Gastrocnemius medialis (tissue), 4 donors: ENCODE measurements around the gene TNRC6B. TPM values are rescaled to one million over a fixed set of nuclear protein-coding genes. Genes with fewer than 3 reads are reported as not detected.
A peak's percentile ranks its signal among the peaks of the same experiment; 100 is the strongest.

Source experiments
- ATAC-seq, 2 donors: fragments of 150-250 bp; one replicate each; pipeline ENCODE4 v1.9.1; 2016
- DNase-seq, 2 donors: peaks; one replicate each; pipeline ENCODE4 v3.0.0-alpha.2; 2019
- H3K27ac ChIP-seq, 4 donors: fragments of 200-600 bp; sonication (generic); 1 replicate in 1 of 4; 2 replicates in 3 of 4; pipeline ENCODE4 v1.5.1; 2016 to 2018; ENCODE audit warnings: mild to moderate bottlenecking in 2 of 4, moderate library complexity in 1 of 4
- H3K27me3 ChIP-seq, 3 donors: fragments of 200-600 bp; sonication (generic) in 2 of 3; 1 replicate in 1 of 3; 2 replicates in 2 of 3; pipeline versions ENCODE4 v1.5.1 to v1.6.0; 2016 to 2019; ENCODE audit warnings: mild to moderate bottlenecking in 1 of 3, moderate library complexity in 1 of 3
- H3K36me3 ChIP-seq, 2 donors: fragments of 200-600 bp; sonication (generic) in 1 of 2; one replicate each; pipeline ENCODE4 v1.5.1; 2017 to 2018
- H3K4me1 ChIP-seq, 2 donors: fragments of 200-600 bp; sonication (generic) in 1 of 2; one replicate each; pipeline ENCODE4 v1.5.1; 2016 to 2017; ENCODE audit warnings: mild to moderate bottlenecking in 2 of 2
- H3K4me3 ChIP-seq, 4 donors: fragments of 200-600 bp; sonication (generic) in 3 of 4; 1 replicate in 1 of 4; 2 replicates in 3 of 4; pipeline ENCODE4 v1.5.1; 2016 to 2019; ENCODE audit warnings: mild to moderate bottlenecking in 2 of 4
- H3K9me3 ChIP-seq, 3 donors: fragments of 200-600 bp; sonication (generic) in 2 of 3; 1 replicate in 1 of 3; 2 replicates in 2 of 3; pipeline ENCODE4 v1.5.1; 2016 to 2019
- CTCF ChIP-seq, 5 experiments: fragments of 450-650 bp in 3 of 5; fragments of 200-600 bp in 2 of 5; sonication (generic) in 2 of 5; IDR thresholded peaks in 4 of 5; conservative IDR thresholded peaks in 1 of 5; 1 replicate in 4 of 5; 2 replicates in 1 of 5; pipeline ENCODE4 v1.5.1; 2016 to 2019; ENCODE audit warnings: antibody characterized with exemption in 5 of 5, mild to moderate bottlenecking in 3 of 5, moderate library complexity in 3 of 5
- POLR2A ChIP-seq, 2 donors: fragments of 450-650 bp; IDR thresholded peaks; one replicate each; pipeline ENCODE4 v1.6.1; 2017; ENCODE audit warnings: antibody characterized with exemption in 2 of 2, mild to moderate bottlenecking in 2 of 2, moderate library complexity in 2 of 2
- in situ Hi-C, 4 donors: fragments of 200-750 bp; cut with MboI; loops; one replicate each; pipeline versions ENCODE4 v1.15.0 to v1.8.0; 2017; ENCODE audit warnings: low sequenced_read_pairs in 4 of 4
- intact Hi-C: fragments of 100-400 bp; cut with DNase I; formaldehyde crosslinking; loops from one replicate; pipeline ENCODE4 v1.15.1; 2023; ENCODE audit warnings: low total_unique reads
- total RNA-seq, 4 donors: library from RNA; depleted of rRNA; stranded (reverse); fragments of >200 nt; gene quantifications; one replicate each; pipeline versions ENCODE4 v1.1.0 to v1.2.3, GENCODE V29; 2016

The TNRC6B gene
- total RNA-seq, 4 donors from 2014 or later: 31.9 to 76.7 (median 57.0) TPM

DNA sequence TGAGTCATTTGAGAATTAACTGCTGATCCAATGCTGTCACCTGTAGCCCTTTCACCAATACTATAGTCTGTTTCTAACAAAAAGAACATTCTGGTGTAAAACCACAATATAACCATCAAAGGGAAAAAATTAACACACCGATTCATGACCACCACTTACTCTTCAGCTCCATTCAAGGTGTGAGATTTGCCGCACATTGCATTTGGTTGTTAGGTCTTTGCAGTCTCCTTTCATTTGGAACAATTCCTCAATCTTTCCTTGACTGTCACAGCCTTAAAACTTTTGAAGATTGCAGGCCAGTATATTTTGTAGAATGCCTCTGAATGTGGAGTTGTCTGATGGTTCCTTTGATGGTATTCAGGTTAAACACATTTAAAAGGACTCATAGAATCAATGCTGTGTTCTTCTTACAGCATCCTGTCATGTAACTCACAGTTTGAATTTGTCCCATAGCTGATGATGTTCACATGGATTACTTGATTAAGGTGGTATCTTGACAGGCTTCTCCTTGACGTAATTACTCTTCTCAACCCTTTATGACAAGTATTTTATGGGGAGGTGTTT is 63.6 kb downstream of the TNRC6B start:
- no peak for DNase-seq

DNA sequence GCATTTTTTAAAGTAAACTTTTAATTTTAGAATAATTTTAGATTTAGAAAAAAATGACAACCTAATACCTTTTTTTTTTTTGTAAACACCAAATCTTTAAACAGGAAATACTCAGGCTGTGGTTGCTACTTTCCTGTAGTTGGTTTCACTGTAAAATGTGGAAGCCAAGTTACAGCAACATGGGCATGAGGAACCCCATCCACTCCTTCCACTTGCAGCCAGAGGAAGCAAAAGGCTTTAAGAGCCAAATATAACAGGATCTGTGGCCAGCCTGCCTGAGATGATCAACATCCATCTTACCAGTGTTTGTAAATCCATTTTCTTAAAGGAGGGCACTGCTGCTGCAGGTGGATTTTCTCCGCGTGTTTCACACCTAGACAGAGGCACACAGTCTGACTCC is 66.2 kb downstream of the TNRC6B start:
- H3K36me3 ChIP-seq: no peaks in the 10 kb centered on the region
- intact Hi-C loops: no loop called here
- TF ChIP-seq POLR2A (IDR thresholded peaks at IDR 0.05): no peak
- TF ChIP-seq CTCF (IDR thresholded peaks at IDR 0.05 in 4 of 5, conservative IDR thresholded peaks at IDR 0.05 in 1 of 5): no peak
- no peak overlapping the region for H3K4me3 ChIP-seq
- peaks cover 10 to 28% of the 10 kb centered on the region in 2 donors for H3K4me1 ChIP-seq
- H3K27me3 ChIP-seq: no peaks in the 10 kb centered on the region
- in situ Hi-C loops: no loop called here
- no peaks in the 10 kb centered on the region for H3K9me3 ChIP-seq
- H3K27ac ChIP-seq: no peak overlapping the region
- no peak for DNase-seq
- ATAC-seq: no peak

More for the DNA sequence above, 63.6 kb downstream of the TNRC6B start:
- intact Hi-C loops: no loop called here
- in situ Hi-C loops: no loop called here
- H3K27me3 ChIP-seq: no peaks in the 10 kb centered on the region
- TF ChIP-seq POLR2A (IDR thresholded peaks at IDR 0.05) (no peak), CTCF (IDR thresholded peaks at IDR 0.05 in 4 of 5, conservative IDR thresholded peaks at IDR 0.05 in 1 of 5) (no peak)
- H3K9me3 ChIP-seq: no peaks in the 10 kb centered on the region
- ATAC-seq: no peak
- peak overlapping the region in 3 of 4 donors; percentile 33 to 48 (median 34) for H3K27ac ChIP-seq
- H3K4me1 ChIP-seq: peaks cover 35 to 46% of the 10 kb centered on the region in 2 donors
- H3K36me3 ChIP-seq: no peaks in the 10 kb centered on the region
- no peak overlapping the region for H3K4me3 ChIP-seq

DNA sequence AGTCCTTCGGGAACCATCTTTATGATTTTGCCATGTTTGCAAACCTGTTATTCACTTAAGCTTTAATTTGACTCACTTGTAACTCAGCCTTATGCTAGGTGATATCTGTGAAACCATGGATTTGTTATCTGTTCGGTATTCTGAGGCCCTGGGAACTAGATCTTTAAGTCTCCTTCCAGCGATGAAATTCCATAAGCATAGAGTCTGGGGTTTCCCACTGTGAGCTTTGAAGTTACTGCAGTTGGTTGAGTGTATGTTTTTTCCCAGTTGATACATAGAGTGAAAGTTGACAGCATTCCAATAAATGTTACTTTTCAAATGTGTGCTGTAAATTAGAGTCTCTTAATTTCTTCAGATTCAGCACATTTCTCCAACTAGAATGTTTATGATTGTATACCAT is 66.9 kb downstream of the TNRC6B start:
- in situ Hi-C loops: no loop called here
- H3K4me1 ChIP-seq: peaks cover 4 to 21% of the 10 kb centered on the region in 2 donors
- H3K36me3 ChIP-seq: no peaks in the 10 kb centered on the region
- no peak for ATAC-seq
- no peaks in the 10 kb centered on the region for H3K27me3 ChIP-seq
- TF ChIP-seq POLR2A (IDR thresholded peaks at IDR 0.05): no peak
- no peak for TF ChIP-seq CTCF (IDR thresholded peaks at IDR 0.05 in 4 of 5, conservative IDR thresholded peaks at IDR 0.05 in 1 of 5)
- no peak overlapping the region for H3K4me3 ChIP-seq
- H3K9me3 ChIP-seq: no peaks in the 10 kb centered on the region
- no peak for DNase-seq
- H3K27ac ChIP-seq: no peak overlapping the region
- intact Hi-C loops: no loop called here

DNA sequence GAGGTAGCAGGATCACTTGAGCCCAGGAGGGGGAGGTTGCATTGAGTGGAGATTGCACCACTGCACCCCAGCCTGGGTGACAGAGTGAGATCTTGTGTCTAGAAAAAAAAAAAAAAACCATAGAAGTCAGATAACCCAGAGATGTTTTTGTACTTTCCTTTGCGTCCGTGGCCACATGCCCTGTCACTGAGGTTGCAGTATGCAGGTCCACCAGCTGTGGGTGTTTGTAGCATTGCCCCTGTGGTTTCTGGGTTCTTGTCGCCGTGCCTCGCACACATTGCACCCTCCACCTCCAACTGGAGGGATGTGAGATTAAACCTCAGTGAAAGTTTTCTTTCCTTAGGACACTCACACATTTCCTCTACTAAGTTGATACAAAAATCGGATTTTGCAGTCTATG is 70.3 kb downstream of the TNRC6B start:
- H3K4me1 ChIP-seq: peaks cover 0 to 3% of the 10 kb centered on the region in 2 donors
- DNase-seq: no peak
- no peaks in the 10 kb centered on the region for H3K9me3 ChIP-seq
- no peaks in the 10 kb centered on the region for H3K36me3 ChIP-seq
- ATAC-seq: no peak
- no peak overlapping the region for H3K27ac ChIP-seq
- intact Hi-C loops (loop anchor here (5.0 kb wide), 1 partner anchor 84 kb away; no protein-coding TSS in a partner anchor), in situ Hi-C loops (no loop called here)
- H3K4me3 ChIP-seq: no peak overlapping the region
- TF ChIP-seq POLR2A (IDR thresholded peaks at IDR 0.05) (no peak), CTCF (IDR thresholded peaks at IDR 0.05 in 4 of 5, conservative IDR thresholded peaks at IDR 0.05 in 1 of 5) (no peak)
- no peaks in the 10 kb centered on the region for H3K27me3 ChIP-seq

DNA sequence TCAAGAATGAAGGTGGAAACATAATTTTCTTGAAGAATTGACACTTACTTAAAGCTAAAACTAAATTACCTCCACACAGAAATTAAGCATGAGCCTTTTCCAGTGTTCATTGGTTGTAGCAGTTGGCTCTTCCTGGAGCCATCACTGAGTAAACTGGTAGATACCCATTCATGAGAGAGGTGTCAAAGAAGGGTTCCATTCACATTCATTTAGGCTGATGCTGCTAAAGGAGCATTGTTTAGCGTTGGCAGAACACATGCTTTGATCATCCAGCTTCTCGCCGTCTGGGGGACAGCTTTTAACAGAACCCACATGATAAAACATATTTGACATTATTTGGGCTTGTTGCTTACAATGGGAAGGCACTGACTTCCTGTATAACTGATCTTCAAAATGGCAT is 71.6 kb downstream of the TNRC6B start:
- Histone ChIP-seq H3K9me3 (no peaks in the 10 kb centered on the region), H3K4me1 (no peaks in the 10 kb centered on the region), H3K27me3 (no peaks in the 10 kb centered on the region), H3K4me3 (no peak overlapping the region), H3K36me3 (no peaks in the 10 kb centered on the region), H3K27ac (no peak overlapping the region)
- no peak for ATAC-seq
- intact Hi-C loops: loop anchor here (5.0 kb wide), 1 partner anchor 83 kb away; no protein-coding TSS in a partner anchor
- TF ChIP-seq POLR2A (IDR thresholded peaks at IDR 0.05) (no peak), CTCF (IDR thresholded peaks at IDR 0.05 in 4 of 5, conservative IDR thresholded peaks at IDR 0.05 in 1 of 5) (no peak)
- no peak for DNase-seq
- in situ Hi-C loops: no loop called here
